VCaP (cell line): ENCODE data around the gene SLC16A10.
"Not testable (repeated sequence)": the region's sequence is repeated elsewhere in the genome, so short reads cannot be mapped to it uniquely, and the experiment has no call there.

Experiments
- H3K27ac ChIP-seq: fragments of 450-650 bp; 2 replicates; pipeline ENCODE4 v1.5.1; 2017
- CTCF ChIP-seq: fragments of 450-650 bp; conservative IDR thresholded peaks from 2 replicates; pipeline ENCODE4 v1.5.1; 2017; ENCODE audit warnings: mild to moderate bottlenecking, moderate library complexity

Gene SLC16A10

GRCh38 chr6:111195656-111196055 is 108.4 kb downstream of the SLC16A10 start:
- H3K27ac ChIP-seq, result no peak overlapping the region
- no peak for TF ChIP-seq CTCF

DNA sequence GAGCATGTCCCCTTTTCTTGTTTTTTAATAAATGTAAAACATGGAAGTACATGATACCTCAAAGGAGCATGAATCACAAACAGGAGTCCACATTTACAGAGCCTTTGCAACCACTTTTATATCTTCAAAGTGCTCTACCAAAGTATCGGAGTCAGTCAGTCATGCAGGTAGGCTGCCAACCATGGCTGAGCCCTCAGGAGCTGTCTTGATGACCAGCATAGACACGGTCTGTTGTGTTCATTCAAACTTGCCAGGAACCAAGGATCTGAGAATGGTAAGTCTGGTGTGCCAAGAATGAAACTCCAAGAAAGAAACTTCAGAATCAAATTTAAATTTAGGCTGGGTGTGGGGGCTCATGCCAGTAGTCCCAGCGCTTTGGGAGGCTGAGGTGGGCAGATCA is 111.5 kb downstream of the SLC16A10 start:
- no peak for TF ChIP-seq CTCF
- no peak overlapping the region for H3K27ac ChIP-seq

DNA sequence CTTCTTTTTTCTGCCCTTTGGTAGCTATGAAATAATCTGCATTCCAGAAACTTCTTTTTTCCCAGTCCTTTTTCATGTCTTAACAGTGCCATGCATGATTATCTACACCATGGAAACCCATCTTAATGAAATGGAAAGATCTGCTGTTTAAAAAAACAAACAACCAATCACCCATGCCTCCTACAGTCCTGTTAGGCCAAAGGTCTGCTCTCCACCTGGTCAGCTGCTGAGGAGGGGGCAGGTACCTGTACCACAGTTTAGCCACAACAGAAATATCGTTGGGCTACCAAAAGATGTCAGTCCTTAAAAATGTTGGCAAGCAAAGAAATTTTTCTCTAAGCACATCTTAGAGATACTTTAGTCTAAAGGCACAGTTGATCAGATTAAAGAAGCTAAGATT is 112.6 kb downstream of the SLC16A10 start:
- no peak overlapping the region for H3K27ac ChIP-seq
- TF ChIP-seq CTCF, result no peak

DNA sequence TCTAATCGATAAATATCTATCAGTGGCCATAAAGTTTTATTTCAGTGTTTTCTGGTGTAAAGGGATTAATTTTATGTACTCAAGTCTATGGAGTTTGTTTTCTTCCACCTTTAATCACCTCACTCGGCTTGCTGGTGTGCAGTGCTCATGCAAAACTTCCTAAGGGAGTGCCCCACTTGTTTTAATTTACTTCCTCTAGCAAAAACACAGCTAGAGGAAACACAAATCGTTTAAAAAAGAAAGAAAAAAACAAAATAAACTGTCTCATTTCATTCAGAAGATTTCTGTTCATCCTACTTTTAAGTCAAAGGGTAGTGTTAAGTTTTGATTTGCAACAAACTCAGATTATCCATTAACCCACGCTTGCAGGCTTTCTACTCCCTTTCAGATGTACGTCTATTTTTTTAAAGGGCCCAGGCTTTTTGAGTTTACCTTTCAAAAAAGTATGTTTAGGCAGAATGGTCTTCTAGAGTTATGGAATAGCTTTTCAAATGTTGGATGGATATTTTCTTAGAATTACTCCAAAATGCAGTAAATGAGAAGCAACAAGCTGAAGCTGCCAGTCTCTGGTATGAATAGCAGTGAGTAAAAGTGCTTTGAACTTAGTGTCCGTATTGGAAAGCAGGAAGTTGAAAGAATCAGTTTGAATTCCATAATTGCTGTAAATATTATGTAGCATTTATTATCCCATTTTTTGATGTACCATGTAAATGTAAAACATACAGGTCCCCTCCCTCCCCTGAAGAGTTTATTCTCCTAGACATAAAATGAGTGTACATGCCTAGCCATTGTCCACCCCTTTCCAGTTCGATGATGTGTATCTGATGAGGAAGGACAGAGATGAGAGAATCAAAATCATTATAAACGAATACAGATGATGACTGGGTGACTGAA is 113.3 kb downstream of the SLC16A10 start:
- no peak overlapping the region for H3K27ac ChIP-seq
- TF ChIP-seq CTCF, result no peak

DNA sequence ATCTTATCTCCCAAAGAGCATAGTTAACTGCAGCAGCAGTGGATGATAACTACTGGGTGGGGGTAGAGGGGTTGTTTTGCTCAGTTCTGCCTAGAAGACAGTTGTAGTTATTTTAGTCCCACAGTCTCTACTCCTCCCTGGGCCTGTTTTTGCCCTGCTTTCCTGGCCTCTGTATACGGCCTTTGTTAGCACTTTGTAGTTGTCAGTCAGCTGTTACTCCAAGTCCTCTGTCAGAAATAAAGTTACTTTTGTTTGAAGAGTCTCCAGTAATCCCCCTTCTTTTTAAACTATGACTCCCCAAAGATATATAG is 113.9 kb downstream of the SLC16A10 start:
- no peak for TF ChIP-seq CTCF
- H3K27ac ChIP-seq, result no peak overlapping the region

GRCh38 chr6:111201764-111202163 is 114.5 kb downstream of the SLC16A10 start:
- no peak for TF ChIP-seq CTCF
- no peak overlapping the region for H3K27ac ChIP-seq

DNA sequence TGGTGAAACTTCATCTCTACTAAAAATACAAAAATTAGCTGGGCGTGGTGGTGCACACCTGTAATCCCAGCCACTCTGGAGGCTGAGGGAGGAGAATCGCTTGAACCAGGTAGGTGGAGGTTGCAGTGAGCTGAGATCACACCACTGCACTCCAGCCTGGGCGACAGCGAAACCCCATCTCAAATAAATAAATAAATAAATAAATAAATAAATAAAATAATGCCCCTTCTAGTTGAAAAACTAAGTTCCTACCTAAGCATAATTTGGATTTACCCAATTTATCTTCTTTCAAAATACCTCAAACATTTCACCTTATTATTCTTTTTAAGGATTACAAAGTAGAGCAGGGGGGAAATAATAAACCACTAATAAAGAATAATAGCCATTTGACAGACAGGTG is 116.2 kb downstream of the SLC16A10 start:
- H3K27ac ChIP-seq, result not testable (repeated sequence)

DNA sequence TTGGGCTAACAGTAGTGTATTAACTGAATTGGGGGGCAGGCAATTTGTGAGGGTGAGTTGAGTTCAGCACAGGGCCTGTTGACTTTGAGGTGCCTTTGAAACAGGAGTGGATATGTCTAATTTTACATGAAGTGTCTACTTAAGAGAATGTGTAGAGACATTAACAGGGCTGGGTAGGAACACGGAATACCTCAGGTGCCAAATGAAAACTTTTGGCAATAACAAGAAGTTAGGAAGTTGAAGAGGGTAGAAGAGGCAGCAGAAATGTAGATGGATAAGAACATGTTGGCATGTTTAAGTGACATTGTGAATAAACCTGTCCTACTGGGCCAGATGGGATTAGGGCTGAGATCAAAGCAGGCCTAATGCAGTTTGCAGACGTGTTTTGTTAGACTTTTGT is 117.0 kb downstream of the SLC16A10 start:
- TF ChIP-seq CTCF, result no peak
- no peak overlapping the region for H3K27ac ChIP-seq
